GM23248 (cell line): ENCODE data around the gene LAMA2.

Experiments
- EZH2 ChIP-seq: fragments of 200-600 bp; sonication (generic); IDR thresholded peaks from 2 replicates; pipeline ENCODE4 v1.6.1; 2018; ENCODE audit warnings: antibody characterized with exemption, mild to moderate bottlenecking; ENCODE audit not compliant: insufficient read depth, poor library complexity, severe bottlenecking
- EZH2phosphoT487 ChIP-seq: fragments of 200-600 bp; sonication (generic); IDR thresholded peaks from 2 replicates; pipeline ENCODE4 v1.6.1; 2018; ENCODE audit warnings: antibody characterized with exemption, moderate library complexity, mild to moderate bottlenecking, low read depth; ENCODE audit not compliant: insufficient read depth

DNA sequence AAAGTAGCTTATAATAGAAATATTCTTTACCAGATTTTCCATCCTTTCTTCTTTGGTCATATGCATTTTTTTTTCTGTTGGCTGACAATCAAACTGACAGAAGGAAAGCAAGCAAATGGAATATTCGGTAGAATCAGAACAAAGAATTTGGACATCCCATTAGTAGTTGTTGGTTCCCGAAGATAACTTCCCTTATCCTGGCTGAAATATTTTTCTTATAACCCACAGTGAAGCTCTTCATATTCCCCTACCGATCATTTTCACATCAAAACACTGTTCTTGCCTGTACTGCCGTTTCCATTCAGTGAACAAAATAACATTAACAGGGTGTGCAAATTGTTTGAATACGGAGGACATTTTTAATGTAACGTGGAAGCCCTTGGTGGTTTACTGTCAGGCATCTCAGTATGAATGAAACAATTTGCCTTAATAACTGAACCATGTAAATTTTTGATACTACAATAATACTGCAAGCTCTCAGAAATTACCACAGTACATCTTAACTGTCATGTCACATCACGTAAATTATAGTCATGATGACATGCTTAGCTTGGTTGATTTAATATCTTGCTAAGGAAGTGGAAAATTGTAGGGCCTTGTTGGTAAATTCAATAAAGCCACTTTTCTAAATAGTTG, 311.5 kb downstream of the LAMA2 start:
- TF ChIP-seq EZH2, result no peak
- no peak for TF ChIP-seq EZH2phosphoT487
